SK-N-MC (cell line): ENCODE data around the gene GPR17.

ENCODE experiments used
- EZH2 ChIP-seq: fragments of 200-600 bp; sonication (generic); IDR thresholded peaks from one replicate; pipeline ENCODE4 v1.6.1; 2017; ENCODE audit warnings: antibody characterized with exemption
- POLR2AphosphoS5 ChIP-seq: IDR thresholded peaks from 2 replicates; pipeline ENCODE4 v1.6.1; 2012; ENCODE audit warnings: mild to moderate bottlenecking, low read depth, low read length, borderline replicate concordance

DNA sequence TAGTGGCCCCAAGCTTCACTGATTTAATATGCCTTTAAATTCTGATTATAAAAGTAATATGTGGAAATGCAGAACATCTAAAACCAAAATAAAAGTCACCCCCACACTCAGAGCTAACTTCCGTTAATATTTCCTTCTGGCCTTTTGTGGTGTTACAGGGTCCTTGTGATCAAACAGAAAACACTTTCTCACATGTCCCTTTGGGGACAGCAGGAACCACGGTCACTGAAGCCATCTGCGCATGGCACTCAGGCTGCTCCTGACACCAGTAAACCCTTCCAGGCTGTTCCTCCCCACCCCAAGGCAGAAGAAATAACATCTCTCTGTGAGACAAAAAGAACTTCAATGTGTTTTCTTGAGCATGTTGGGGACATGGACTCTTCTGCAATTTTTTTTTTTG is 25.1 kb upstream of the GPR17 start:
- TF ChIP-seq POLR2AphosphoS5 (no peak), EZH2 (no peak)
